Measurements from ENCODE around the gene NHLRC4.

DNA sequence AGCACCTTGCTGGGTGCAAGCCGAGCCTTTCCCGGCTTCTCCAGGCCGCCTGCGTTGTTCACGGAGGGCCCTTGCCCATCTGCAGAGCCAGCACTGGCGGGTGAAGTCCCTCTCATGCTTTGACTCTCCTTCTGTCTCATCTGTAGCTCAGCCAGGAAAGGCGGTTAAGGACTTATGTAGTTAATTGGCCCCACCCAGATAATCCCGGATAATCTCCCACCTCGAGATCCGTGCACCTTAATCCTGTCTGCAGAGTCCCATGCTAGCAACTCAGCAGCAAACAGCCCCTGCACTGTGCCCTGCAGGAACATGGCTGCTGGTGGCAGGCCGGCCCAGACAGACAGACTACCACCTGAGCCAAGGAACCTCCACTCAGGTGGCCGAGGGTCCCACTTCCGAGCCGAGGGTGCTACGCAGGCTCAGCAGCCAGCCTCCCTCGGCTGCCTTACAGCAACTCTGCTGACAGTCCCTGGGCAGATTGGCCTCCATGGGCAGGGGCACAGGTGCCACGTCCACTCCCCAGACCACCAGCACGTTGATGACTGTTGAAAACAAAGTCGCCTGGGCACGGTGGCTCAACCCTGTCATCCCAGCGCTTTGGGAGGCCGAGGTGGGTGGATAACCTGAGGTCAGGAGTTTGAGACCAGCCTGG lies 40.0 kb downstream of the NHLRC4 start:
- TF ChIP-seq POLR2A (IDR thresholded peaks at IDR 0.05; ENCODE audit: low read depth, low read length) (no peak), POLR2AphosphoS5 (IDR thresholded peaks at IDR 0.05; ENCODE audit: low read depth, low read length) (no peak), TAF1 (IDR thresholded peaks at IDR 0.05; ENCODE audit: low read depth, low read length) (no peak), SPI1 (IDR thresholded peaks at IDR 0.05; ENCODE audit: low read depth, low read length) (no peak)
